Measurements from ENCODE around the gene SLC51B. TPM values are rescaled to one million over a fixed set of nuclear protein-coding genes. Genes with fewer than 3 reads are reported as not detected.

The SLC51B gene
- polyA plus RNA-seq, 2 of the 4 experiments (the other 2 are of a cell fraction), result 12.2 to 16.1 TPM

DNA sequence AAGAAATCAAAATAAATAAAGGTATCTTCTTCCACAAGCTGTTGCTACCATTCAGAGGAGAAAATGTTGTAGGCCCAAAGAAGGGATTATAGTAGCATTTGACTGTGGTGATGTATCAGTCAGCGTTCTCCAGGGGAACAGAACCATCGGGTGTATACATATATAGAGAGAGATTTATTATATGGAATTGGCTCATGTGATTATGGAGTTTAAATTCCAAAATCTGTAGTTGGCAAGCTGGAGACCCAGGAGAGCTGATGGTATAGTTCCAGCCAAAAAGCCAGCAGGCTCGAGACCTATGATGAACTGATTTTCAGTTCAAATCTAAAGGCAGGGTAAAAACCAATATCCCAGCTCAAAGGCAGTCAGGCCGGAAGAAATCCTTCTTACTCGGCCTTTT, 48.1 kb upstream of the SLC51B start (continued):
- TF ChIP-seq USF2 (IDR thresholded peaks at IDR 0.05), result no peak

DNA sequence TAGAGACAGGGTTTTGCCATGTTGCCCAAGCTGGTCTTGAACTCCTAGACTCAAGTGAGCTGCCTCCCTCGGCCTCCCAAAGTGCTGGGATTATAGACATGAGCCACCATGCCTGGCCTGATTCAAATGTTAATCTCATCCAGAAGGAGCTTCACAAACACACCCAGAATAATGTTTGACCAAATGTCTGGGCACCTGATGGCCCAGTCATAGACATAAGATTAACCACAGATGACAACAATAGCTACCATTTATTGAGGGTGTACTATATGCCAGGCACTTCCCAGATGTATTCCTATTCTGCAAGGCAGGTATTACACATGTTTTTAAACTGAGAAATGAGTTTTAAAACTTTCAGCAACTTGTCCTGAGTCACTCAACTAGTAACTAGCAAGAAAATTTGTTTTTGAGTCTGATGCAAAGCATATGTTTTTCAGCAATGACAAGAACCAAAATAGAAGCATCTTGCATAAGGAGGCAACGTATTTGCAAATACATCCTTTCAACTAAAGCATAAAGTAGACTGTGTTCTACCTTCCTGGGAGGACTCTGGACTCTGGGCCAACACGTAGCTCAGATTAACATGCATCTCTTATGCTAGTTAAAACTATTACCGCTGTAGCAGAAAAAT, 47.3 kb upstream of the SLC51B start:
- ChIA-PET POLR2A (interaction anchor here (0.5 kb wide), 2 partner anchors 14 to 1459 kb away, joined by 3 to 4 read pairs; no protein-coding TSS in a partner anchor), CTCF (interaction anchor here (0.6 to 1.9 kb wide), 5 partner anchors 11 to 115 kb away, joined by 3 to 8 read pairs (median 3); no protein-coding TSS in a partner anchor)
- no peak overlapping the region for H3K4me2 ChIP-seq
- no peak overlapping the region for H3K4me3 ChIP-seq
- DNase-seq (ENCODE audit: low read depth in 1 of 2, low spot score in 1 of 2) (no peak), ATAC-seq (0 out of 6 replicates have a peak, but pooled peaks of 1 of the 2 experiments have one; percentile 16), FAIRE-seq (peak; percentile 72)
- H3K27ac ChIP-seq, result no peak overlapping the region
- no peaks in the 10 kb centered on the region for H3K9me3 ChIP-seq
- TF ChIP-seq FOSB (CRISPR knock-in tag; IDR thresholded peaks at IDR 0.05) (no peak), MYC (IDR thresholded peaks at IDR 0.05; ENCODE audit: borderline replicate concordance, low read length) (no peak), GATA3 (IDR thresholded peaks at IDR 0.05; ENCODE audit: borderline replicate concordance) (no peak), KDM5A (IDR thresholded peaks at IDR 0.05) (no peak), EP300 (IDR thresholded peaks at IDR 0.05) (no peak), RCOR1 (IDR thresholded peaks at IDR 0.05; ENCODE audit: low read depth, low read length) (no peak), HOXB13 (CRISPR knock-in tag; IDR thresholded peaks at IDR 0.05; ENCODE audit: low read depth) (no peak), MAZ (IDR thresholded peaks at IDR 0.05; ENCODE audit: borderline replicate concordance, low read depth, low read length) (no peak), TP53 (CRISPR knock-in tag; IDR thresholded peaks at IDR 0.05) (no peak), PHF8 (IDR thresholded peaks at IDR 0.05; ENCODE audit: borderline replicate concordance, low read depth) (no peak), ZFP36 (IDR thresholded peaks at IDR 0.05; ENCODE audit: borderline replicate concordance, partially characterized antibody) (no peak)
- TF ChIP-seq, protein P1, sequence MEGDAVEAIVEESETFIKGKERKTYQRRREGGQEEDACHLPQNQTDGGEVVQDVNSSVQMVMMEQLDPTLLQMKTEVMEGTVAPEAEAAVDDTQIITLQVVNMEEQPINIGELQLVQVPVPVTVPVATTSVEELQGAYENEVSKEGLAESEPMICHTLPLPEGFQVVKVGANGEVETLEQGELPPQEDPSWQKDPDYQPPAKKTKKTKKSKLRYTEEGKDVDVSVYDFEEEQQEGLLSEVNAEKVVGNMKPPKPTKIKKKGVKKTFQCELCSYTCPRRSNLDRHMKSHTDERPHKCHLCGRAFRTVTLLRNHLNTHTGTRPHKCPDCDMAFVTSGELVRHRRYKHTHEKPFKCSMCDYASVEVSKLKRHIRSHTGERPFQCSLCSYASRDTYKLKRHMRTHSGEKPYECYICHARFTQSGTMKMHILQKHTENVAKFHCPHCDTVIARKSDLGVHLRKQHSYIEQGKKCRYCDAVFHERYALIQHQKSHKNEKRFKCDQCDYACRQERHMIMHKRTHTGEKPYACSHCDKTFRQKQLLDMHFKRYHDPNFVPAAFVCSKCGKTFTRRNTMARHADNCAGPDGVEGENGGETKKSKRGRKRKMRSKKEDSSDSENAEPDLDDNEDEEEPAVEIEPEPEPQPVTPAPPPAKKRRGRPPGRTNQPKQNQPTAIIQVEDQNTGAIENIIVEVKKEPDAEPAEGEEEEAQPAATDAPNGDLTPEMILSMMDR (IDR thresholded peaks at IDR 0.05), result no peak
- 70% methylated on average over 4 of the region's 4 CpGs for WGBS (ENCODE audit: missing lambda C conversion rate)
- H3K4me1 ChIP-seq, result no peaks in the 10 kb centered on the region

DNA sequence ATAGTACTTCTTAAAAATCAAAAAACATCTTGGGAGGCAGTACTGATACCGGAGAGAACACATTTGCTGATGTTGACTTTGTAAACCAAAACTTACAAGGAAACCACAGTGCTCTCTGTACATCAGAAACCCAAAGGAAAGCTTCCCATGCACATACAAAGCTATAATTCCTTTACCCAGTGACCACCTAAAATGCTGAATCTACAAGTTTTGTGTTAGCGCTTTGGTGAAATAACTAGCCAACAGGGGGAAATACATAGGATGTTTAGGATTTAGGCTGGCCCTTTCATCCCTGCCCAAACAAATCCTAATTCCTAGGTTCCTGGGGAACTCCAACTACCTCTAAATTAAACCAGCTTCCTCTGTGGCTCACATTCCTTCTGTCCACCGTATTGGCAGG, 40.2 kb upstream of the SLC51B start:
- DNase-seq (ENCODE audit: low read depth in 1 of 2, low spot score in 1 of 2) (no peak), FAIRE-seq (no peak), ATAC-seq (no peak)
- no peak for TF ChIP-seq ATOH8 (CRISPR knock-in tag; IDR thresholded peaks at IDR 0.05; ENCODE audit: low read depth)
- peak; percentile 69 for TF ChIP-seq MAFK (IDR thresholded peaks at IDR 0.05; ENCODE audit: partially characterized antibody)
- CTCF ChIA-PET, result interaction anchor here (0.7 to 1.5 kb wide), 7 partner anchors 8 to 276 kb away, joined by 3 to 5 read pairs (median 3); partner anchors contain the start of gene SPG21
- WGBS (ENCODE audit: missing lambda C conversion rate), result 80% methylated on average over 3 of the region's 3 CpGs
- H3K9me3 ChIP-seq, result no peaks in the 10 kb centered on the region
- POLR2A ChIA-PET, result no interaction called here
- H3K4me1 ChIP-seq, result no peaks in the 10 kb centered on the region
- no peak overlapping the region for H3K4me2 ChIP-seq
- H3K4me3 ChIP-seq, result no peak overlapping the region
- no peak overlapping the region for H3K27ac ChIP-seq

- CTCF ChIA-PET, result interaction anchor here (0.7 kb wide), 2 partner anchors 9 to 47 kb away, joined by 3 read pairs; no protein-coding TSS in a partner anchor
- ATAC-seq, result no peak
These were observed 38.3 kb upstream of the SLC51B start for GRCh38 chr15:65006876-65007275.

More at GRCh38 chr15:65006876-65007275, 38.3 kb upstream of the SLC51B start:
- Histone ChIP-seq H3K27ac (no peak overlapping the region), H3K4me2 (no peak overlapping the region), H3K4me1 (no peaks in the 10 kb centered on the region), H3K4me3 (no peak overlapping the region), H3K9me3 (no peaks in the 10 kb centered on the region)
- TF ChIP-seq HOXA7 (CRISPR knock-in tag; IDR thresholded peaks at IDR 0.05) (no peak), SMC3 (IDR thresholded peaks at IDR 0.05) (no peak), CBX8 (IDR thresholded peaks at IDR 0.05) (no peak), POLR2A (IDR thresholded peaks at IDR 0.05; ENCODE audit: low read length) (no peak), MAZ (IDR thresholded peaks at IDR 0.05; ENCODE audit: borderline replicate concordance, low read depth, low read length) (no peak)
- FAIRE-seq (no peak), DNase-seq (ENCODE audit: low read depth in 1 of 2, low spot score in 1 of 2) (no peak)
- 89% methylated on average over 3 of the region's 3 CpGs for whole genome bisulfite sequencing (ENCODE audit: missing lambda C conversion rate)
- POLR2A ChIA-PET, result no interaction called here
